Activated naive CD4-positive, alpha-beta T cell treated with anti-CD3 and anti-CD28 coated beads, Interleukin-2, amount 50 U/mL, for 72 hours (primary cell): ENCODE measurements around the gene CRYGB. TPM values are rescaled to one million over a fixed set of nuclear protein-coding genes. Genes with fewer than 3 reads are reported as not detected.
A peak's percentile ranks its signal among the peaks of the same experiment; 100 is the strongest.
"Not testable (repeated sequence)": the region's sequence is repeated elsewhere in the genome, so short reads cannot be mapped to it uniquely, and the experiment has no call there.

Experiments used
- ATAC-seq, 2 donors: fragments of 150-1000 bp; cut with Tn5 transposase; 2 replicates each; pipeline ENCODE4 v1.10.0; 2021; ENCODE audit warnings: mild to moderate bottlenecking in 2 of 2, moderate library complexity in 2 of 2
- DNase-seq, 2 donors: peaks; one replicate each; pipeline ENCODE4 v3.0.0; 2021 to 2022; ENCODE audit warnings: low spot score in 2 of 2
- H3K27ac Mint-ChIP-seq, 2 donors: one replicate each; pipeline ENCODE4 v1.8.0; 2022; ENCODE audit warnings: mild to moderate bottlenecking in 2 of 2, mixed read lengths in 2 of 2
- H3K36me3 Mint-ChIP-seq, 2 donors: one replicate each; pipeline ENCODE4 v1.8.0; 2022; ENCODE audit warnings: mixed read lengths in 2 of 2
- H3K9me3 Mint-ChIP-seq, 2 donors: one replicate each; pipeline ENCODE4 v1.8.0; 2022; ENCODE audit warnings: mixed read lengths in 2 of 2
- total RNA-seq, 2 donors: library from RNA; stranded (reverse); gene quantifications; one replicate each; pipeline ENCODE4 v1.2.3, GENCODE V29; 2022

Gene CRYGB
- total RNA-seq, 2 donors from 2014 or later = not detected

GRCh38 chr2:208164951-208165755 lies 19.2 kb upstream of the CRYGB start:
- DNase-seq (no peak), ATAC-seq (no peak)
- H3K36me3 Mint-ChIP-seq = no peaks in the 10 kb centered on the region
- no peaks in the 10 kb centered on the region for H3K9me3 Mint-ChIP-seq
- no peak overlapping the region for H3K27ac Mint-ChIP-seq

- no peaks in the 10 kb centered on the region for H3K36me3 Mint-ChIP-seq
- H3K27ac Mint-ChIP-seq = no peak within 1 kb of the TSS
- H3K9me3 Mint-ChIP-seq = no peaks in the 10 kb centered on the region
- ATAC-seq = no peak
- DNase-seq = no peak
These were observed 17.5 kb upstream of the CRYGB start, which contains the start of gene CRYGA for GRCh38 chr2:208163489-208163888. Gene CRYGA (minus strand): TSS chr2:208163589. CDS start chr2:208163556, 33 bp downstream.

- Mint-ChIP-seq H3K36me3 (no peaks in the 10 kb centered on the region), H3K27ac (no peak overlapping the region), H3K9me3 (no peaks in the 10 kb centered on the region)
- ATAC-seq (no peak), DNase-seq (no peak)
These were observed 10.5 kb upstream of the CRYGB start for GRCh38 chr2:208156439-208156838.

DNA sequence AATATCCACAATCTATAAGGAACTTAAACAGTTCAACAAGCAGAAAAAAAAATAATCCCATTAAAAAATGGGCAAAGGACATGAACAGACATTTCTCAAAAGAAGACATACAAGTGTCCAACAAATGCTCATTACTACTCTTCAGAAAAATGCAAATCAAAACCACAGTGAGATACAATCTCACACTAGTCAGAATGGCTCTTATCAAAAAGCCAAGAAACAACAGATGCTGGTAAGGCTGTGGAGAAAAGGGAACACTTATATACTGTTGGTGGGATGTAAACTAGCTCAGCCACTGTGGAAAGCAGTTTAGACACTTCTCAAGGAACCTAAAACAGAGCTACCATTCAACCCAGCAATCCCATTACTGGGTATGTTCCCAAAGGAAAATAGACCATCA lies 7.2 kb upstream of the CRYGB start:
- ATAC-seq (no peak), DNase-seq (no peak)
- no peak overlapping the region for H3K27ac Mint-ChIP-seq
- no peaks in the 10 kb centered on the region for H3K36me3 Mint-ChIP-seq
- H3K9me3 Mint-ChIP-seq = peaks cover 7% of the 10 kb centered on the region in 2 donors

GRCh38 chr2:208150956-208151355 lies 5.0 kb upstream of the CRYGB start:
- Mint-ChIP-seq H3K27ac (no peak overlapping the region), H3K36me3 (no peaks in the 10 kb centered on the region), H3K9me3 (peaks cover 7% of the 10 kb centered on the region in 2 donors)
- ATAC-seq (no peak), DNase-seq (no peak)

DNA sequence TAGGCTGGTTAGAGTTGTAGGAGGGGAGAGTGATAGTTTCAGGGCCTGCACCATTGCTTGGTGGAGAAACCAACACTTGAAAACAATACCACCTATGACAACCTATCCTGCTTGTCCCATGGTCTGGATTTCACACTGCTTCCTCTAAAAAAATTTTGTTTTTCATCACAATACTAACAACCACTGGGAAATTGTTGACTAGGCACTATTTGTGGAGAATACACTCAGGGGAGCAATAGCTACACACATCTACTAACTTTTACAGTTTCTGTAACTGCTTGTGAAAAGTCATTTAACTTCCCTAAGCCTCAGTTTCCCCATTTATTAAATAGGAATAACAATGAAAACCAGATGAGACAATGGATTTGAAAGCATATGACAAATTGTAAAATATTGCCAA lies 4.1 kb upstream of the CRYGB start:
- no peak overlapping the region for H3K27ac Mint-ChIP-seq
- H3K36me3 Mint-ChIP-seq = no peaks in the 10 kb centered on the region
- H3K9me3 Mint-ChIP-seq = peaks cover 7% of the 10 kb centered on the region in 2 donors
- ATAC-seq (no peak), DNase-seq (no peak)

GRCh38 chr2:208148803-208149202 lies 2.8 kb upstream of the CRYGB start:
- ATAC-seq (no peak), DNase-seq (no peak)
- no peaks in the 10 kb centered on the region for H3K36me3 Mint-ChIP-seq
- H3K27ac Mint-ChIP-seq = no peak overlapping the region
- peaks cover 7% of the 10 kb centered on the region in 2 donors for H3K9me3 Mint-ChIP-seq

GRCh38 chr2:208147759-208148158 lies 1.8 kb upstream of the CRYGB start:
- Mint-ChIP-seq H3K36me3 (no peaks in the 10 kb centered on the region), H3K27ac (no peak overlapping the region), H3K9me3 (peaks cover 7% of the 10 kb centered on the region in 2 donors)
- ATAC-seq (no peak), DNase-seq (no peak)

- DNase-seq = no peak
- H3K9me3 Mint-ChIP-seq = peaks cover 7% of the 10 kb centered on the region in 2 donors
- no peak for ATAC-seq
- H3K36me3 Mint-ChIP-seq = no peaks in the 10 kb centered on the region
- H3K27ac Mint-ChIP-seq = no peak overlapping the region
These were observed 1.1 kb upstream of the CRYGB start for GRCh38 chr2:208147008-208147407.

GRCh38 chr2:208142925-208143799 lies 2.8 kb downstream of the CRYGB start:
- Mint-ChIP-seq H3K9me3 (peaks cover 0 to under 1% of the 10 kb centered on the region in 2 donors), H3K36me3 (peaks cover under 1 to 3% of the 10 kb centered on the region in 2 donors), H3K27ac (no peak overlapping the region)
- no peak for ATAC-seq
- DNase-seq = no peak

DNA sequence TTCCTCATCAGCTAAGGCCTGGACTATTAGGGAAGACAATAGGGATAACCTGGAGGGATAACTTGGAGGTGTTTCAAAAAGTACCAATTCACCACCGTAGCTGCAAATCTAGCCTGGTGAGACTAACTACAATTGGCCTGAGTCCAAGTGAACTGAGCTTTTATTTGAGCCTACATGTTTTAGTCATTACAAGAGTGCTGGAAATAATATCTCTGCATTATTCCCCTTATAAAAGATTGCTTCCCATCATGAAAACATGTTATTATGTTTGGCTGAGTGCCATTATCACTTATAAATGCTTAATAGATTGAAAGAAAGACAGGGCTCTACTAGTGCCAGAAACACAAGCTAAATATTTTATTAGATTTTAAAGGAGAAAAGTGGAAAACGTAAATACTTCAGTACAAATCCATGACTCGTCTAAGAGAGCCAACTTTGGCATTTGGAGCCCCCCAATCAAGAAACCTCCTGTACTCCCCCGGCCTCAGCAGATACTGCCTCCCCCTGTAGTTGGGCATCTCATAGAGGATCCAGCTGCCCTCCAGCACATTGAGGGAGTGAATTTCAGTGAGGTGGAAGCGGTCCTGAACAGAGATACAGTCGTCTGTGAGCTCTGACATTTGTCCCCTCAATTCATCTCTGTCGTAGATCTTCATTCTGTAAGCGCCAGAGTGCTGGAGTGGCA lies 3.6 kb downstream of the CRYGB start:
- DNase-seq (no peak), ATAC-seq (no peak)
- Mint-ChIP-seq H3K27ac (no peak overlapping the region), H3K36me3 (peaks cover 6 to 9% of the 10 kb centered on the region in 2 donors), H3K9me3 (peaks cover 4 to 7% of the 10 kb centered on the region in 2 donors)

GRCh38 chr2:208139447-208139846 lies 6.5 kb downstream of the CRYGB start:
- Mint-ChIP-seq H3K27ac (no peak overlapping the region), H3K9me3 (peaks cover 4 to 7% of the 10 kb centered on the region in 2 donors), H3K36me3 (peaks cover 6 to 9% of the 10 kb centered on the region in 2 donors)
- no peak for DNase-seq
- ATAC-seq = no peak

- H3K27ac Mint-ChIP-seq, H3K9me3 Mint-ChIP-seq, H3K36me3 Mint-ChIP-seq, ATAC-seq, DNase-seq: not testable (repeated sequence)
These were observed 7.6 kb downstream of the CRYGB start for GRCh38 chr2:208138334-208138733.

- ATAC-seq (no peak), DNase-seq (no peak)
- Mint-ChIP-seq H3K9me3 (peaks cover 4 to 7% of the 10 kb centered on the region in 2 donors), H3K36me3 (peaks cover 6 to 9% of the 10 kb centered on the region in 2 donors), H3K27ac (peak overlapping the region in 1 of 2 donors; percentile 18)
These were observed 9.3 kb downstream of the CRYGB start for GRCh38 chr2:208136716-208137094.

DNA sequence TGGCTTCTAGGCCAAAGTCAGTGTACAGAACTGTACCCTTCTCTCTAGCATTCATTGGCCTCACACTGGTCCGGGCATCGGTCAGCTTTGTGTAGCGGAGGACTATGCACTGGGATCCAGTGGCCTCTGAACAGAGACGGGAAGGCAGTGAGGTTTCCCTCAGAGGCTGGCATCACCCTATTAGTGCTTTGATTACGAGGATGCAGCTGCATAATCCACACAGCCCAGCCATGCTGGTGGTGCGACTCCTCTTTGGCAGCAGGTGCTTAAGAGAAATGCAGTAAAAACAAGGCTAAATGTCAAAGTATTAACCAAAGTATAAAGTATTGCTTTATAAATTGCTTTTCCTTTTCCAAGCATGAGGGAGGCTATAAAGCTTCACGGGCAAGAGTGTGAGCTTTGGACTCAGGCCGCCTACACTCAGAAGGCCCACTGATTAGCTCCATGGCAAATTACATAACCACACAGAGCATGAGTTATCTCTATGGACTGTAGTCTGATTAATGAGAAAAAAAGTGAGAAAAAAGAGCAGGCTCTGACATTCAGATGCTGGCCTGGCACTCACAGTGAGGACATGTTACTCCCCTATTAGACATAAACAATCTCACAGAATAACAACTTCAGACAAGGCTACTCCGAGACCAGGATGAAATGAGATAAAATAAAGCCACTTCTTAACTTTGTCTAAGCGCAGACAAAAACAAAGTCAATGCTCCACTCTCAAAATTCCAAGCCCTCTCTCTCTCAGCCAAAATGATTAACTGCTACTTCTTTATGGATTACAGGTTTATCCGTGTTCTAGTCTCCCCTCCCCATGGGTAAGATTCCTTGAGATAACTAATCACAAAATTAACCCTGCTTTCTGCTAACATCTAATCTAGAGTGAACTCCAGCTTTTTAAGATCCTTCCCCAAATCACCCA lies 9.9 kb downstream of the CRYGB start:
- Mint-ChIP-seq H3K9me3 (peaks cover 4 to 7% of the 10 kb centered on the region in 2 donors), H3K36me3 (peaks cover 6 to 9% of the 10 kb centered on the region in 2 donors), H3K27ac (peak overlapping the region in 1 of 2 donors; percentile 18)
- no peak for ATAC-seq
- DNase-seq = no peak
